Inferior parietal cortex (tissue), 1 donor: ENCODE measurements around the gene CSAD.
"Not testable (repeated sequence)": the region's sequence is repeated elsewhere in the genome, so short reads cannot be mapped to it uniquely, and the experiment has no call there.

Experiments used
- DNase-seq: peaks from one replicate; pipeline ENCODE4 v3.0.0-alpha.2; 2016; ENCODE audit errors: extremely low spot score

The CSAD gene

GRCh38 chr12:53147653-53148052 is 33.1 kb downstream of the CSAD start:
- DNase-seq: no peak

GRCh38 chr12:53147181-53147580 is 33.5 kb downstream of the CSAD start:
- no peak for DNase-seq

GRCh38 chr12:53145383-53146260 is 35.1 kb downstream of the CSAD start:
- no peak for DNase-seq

- DNase-seq: no peak
These were observed 37.4 kb downstream of the CSAD start for GRCh38 chr12:53143355-53143754.

- DNase-seq: no peak
These were observed 47.0 kb downstream of the CSAD start for GRCh38 chr12:53133722-53134121.

GRCh38 chr12:53131844-53132243 is 48.9 kb downstream of the CSAD start:
- DNase-seq: no peak

GRCh38 chr12:53128780-53129569 is 51.8 kb downstream of the CSAD start:
- no peak for DNase-seq

- DNase-seq: no peak
These were observed 53.6 kb downstream of the CSAD start for GRCh38 chr12:53127169-53127568.

- no peak for DNase-seq
These were observed 56.4 kb downstream of the CSAD start for GRCh38 chr12:53124352-53124723.

- DNase-seq: no peak
These were observed 57.0 kb downstream of the CSAD start for GRCh38 chr12:53123578-53124351.

GRCh38 chr12:53122961-53123468 is 57.7 kb downstream of the CSAD start:
- DNase-seq: no peak

GRCh38 chr12:53120685-53121525 is 59.8 kb downstream of the CSAD start:
- DNase-seq: no peak

- no peak for DNase-seq
These were observed 61.9 kb downstream of the CSAD start for GRCh38 chr12:53118751-53119300.

GRCh38 chr12:53115891-53116648 is 64.7 kb downstream of the CSAD start:
- DNase-seq: no peak

- DNase-seq: no peak
These were observed 65.4 kb downstream of the CSAD start for GRCh38 chr12:53115112-53115890.

- no peak for DNase-seq
These were observed 66.8 kb downstream of the CSAD start for GRCh38 chr12:53113951-53114350.

GRCh38 chr12:53113136-53113705 is 67.5 kb downstream of the CSAD start:
- no peak for DNase-seq

GRCh38 chr12:53112431-53112830 is 68.3 kb downstream of the CSAD start:
- not testable (repeated sequence) for DNase-seq
